Subcutaneous abdominal adipose tissue (tissue), 5 donors: ENCODE measurements around the gene EVPL.

ENCODE experiments used
- H3K27ac ChIP-seq: one replicate; pipeline ENCODE4 v1.7.0; 2013; ENCODE audit warnings: low read depth, mild to moderate bottlenecking, inconsistent platforms, low read length, moderate library complexity
- H3K27me3 ChIP-seq, 5 donors: one replicate each; pipeline ENCODE4 v1.7.0; 2013; ENCODE audit warnings: low read length in 5 of 5, inconsistent platforms in 1 of 5; ENCODE audit not compliant: control insufficient read depth in 5 of 5, insufficient read depth in 4 of 5
- H3K36me3 ChIP-seq, 5 donors: one replicate each; pipeline ENCODE4 v1.7.0; 2013; ENCODE audit warnings: low read length in 5 of 5; ENCODE audit not compliant: control insufficient read depth in 5 of 5, insufficient read depth in 5 of 5
- H3K4me1 ChIP-seq, 5 donors: one replicate each; pipeline ENCODE4 v1.7.0; 2013; ENCODE audit warnings: low read length in 5 of 5, mild to moderate bottlenecking in 3 of 5, moderate library complexity in 1 of 5; ENCODE audit not compliant: control insufficient read depth in 5 of 5, insufficient read depth in 5 of 5
- H3K4me3 ChIP-seq, 5 donors: one replicate each; pipeline ENCODE4 v1.7.0; 2013; ENCODE audit warnings: low read length in 5 of 5, low read depth in 1 of 5
- H3K9ac ChIP-seq, 5 donors: one replicate each; pipeline ENCODE4 v1.7.0; 2013; ENCODE audit warnings: low read length in 5 of 5, mild to moderate bottlenecking in 4 of 5, moderate library complexity in 3 of 5
- H3K9me3 ChIP-seq, 5 donors: one replicate each; pipeline ENCODE4 v1.7.0; 2013; ENCODE audit warnings: low read length in 5 of 5; ENCODE audit not compliant: control insufficient read depth in 5 of 5
- donor health status: healthy.
- donor health status: healthy.
- donor health status: healthy.
- donor health status: healthy.
- donor health status: healthy.

Gene EVPL

DNA sequence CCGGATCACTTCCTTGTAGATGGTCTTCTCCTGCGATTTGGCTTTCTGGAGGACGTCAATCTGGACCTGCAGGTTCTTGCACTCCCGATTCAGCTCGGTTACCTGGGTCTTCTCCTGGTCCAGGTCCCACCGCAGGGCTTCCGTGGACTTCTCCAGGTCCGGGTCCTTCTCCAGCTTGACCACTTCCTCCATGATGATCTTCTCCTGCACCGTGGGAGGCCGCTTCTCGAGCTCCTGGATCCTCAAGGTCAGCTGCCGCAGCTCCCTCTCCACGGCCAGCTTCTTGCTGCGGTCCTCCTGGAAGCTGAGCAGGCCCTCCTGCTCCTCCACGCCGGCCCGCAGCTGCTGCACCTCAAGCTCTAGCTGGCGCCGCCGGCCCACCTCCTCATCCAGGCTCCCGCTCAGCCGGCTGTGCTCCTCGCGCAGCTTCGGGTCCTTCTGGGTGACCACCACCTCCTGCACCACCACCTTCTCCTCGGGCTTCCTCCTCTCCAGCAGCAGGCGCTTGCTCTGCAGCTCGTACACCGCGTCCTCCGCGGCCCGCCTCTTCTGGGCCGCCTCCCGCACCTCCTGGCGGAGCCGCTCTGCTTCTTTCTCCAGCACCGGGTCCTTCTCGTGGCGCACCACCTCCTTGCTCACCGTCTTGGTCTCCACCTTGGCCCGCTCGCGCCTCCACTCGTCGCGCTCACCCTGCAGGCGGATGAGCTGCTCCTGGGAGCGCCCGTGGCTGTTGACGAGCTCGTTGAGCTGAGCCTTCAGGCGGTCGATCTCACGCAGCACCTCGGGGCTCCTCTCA, 18.3 kb downstream of the EVPL start:
- H3K4me3 ChIP-seq = no peak overlapping the region

DNA sequence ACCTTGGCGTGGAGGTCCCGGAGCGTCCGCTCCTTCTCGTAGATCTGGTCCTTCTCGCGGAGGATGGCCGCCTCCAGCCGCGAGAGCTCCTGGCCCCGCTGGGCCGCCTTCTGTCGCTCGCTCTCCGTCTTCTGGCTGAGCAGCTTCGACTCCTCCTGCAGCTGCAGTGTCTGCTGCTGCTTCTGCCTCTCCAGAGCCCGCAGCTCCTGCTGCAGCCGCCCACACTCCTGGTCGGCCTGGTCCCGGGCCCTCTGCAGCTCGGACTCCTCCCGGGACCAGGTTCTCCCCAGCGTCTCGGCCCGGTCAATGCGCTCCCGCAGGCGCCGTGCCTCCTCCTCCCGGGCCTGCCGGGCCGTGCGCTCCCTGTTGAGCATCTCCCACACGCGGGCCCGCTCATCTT, 18.9 kb downstream of the EVPL start:
- no peak overlapping the region for H3K9ac ChIP-seq
- no peak overlapping the region for H3K4me3 ChIP-seq
- H3K9me3 ChIP-seq = no peaks in the 10 kb centered on the region
- H3K4me1 ChIP-seq = peaks cover 0 to 25% (median 19%) of the 10 kb centered on the region in 5 donors
- peaks cover 0 to 3% (median 0%) of the 10 kb centered on the region in 5 donors for H3K36me3 ChIP-seq
- no peak overlapping the region for H3K27ac ChIP-seq
- no peaks in the 10 kb centered on the region for H3K27me3 ChIP-seq

More for the DNA sequence above, 18.3 kb downstream of the EVPL start:
- no peak overlapping the region for H3K9ac ChIP-seq
- no peaks in the 10 kb centered on the region for H3K9me3 ChIP-seq
- H3K27me3 ChIP-seq = no peaks in the 10 kb centered on the region
- peaks cover 0 to 3% (median 0%) of the 10 kb centered on the region in 5 donors for H3K36me3 ChIP-seq
- H3K4me1 ChIP-seq = peaks cover 0 to 19% (median 14%) of the 10 kb centered on the region in 5 donors
- H3K27ac ChIP-seq = no peak overlapping the region

DNA sequence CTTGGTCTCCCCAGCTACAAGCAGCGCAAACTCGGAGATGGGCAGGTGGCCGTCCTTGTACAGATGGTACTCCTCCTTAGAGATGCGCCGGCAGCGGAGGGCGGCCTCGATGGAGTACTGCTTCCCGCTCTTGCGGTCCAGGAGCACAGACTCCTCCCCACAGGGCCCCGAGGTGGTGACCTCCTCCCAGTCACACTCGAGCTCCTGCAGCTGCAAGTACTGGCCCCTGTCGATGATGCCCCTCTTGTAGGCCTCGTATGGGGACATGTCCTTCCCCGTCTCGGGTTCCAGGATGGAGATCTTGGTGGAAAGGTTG, 19.3 kb downstream of the EVPL start:
- peaks cover 0 to 29% (median 23%) of the 10 kb centered on the region in 5 donors for H3K4me1 ChIP-seq
- H3K4me3 ChIP-seq = no peak overlapping the region
- no peak overlapping the region for H3K9ac ChIP-seq
- H3K36me3 ChIP-seq = peaks cover 0 to 3% (median 0%) of the 10 kb centered on the region in 5 donors
- no peak overlapping the region for H3K27ac ChIP-seq
- H3K27me3 ChIP-seq = no peaks in the 10 kb centered on the region
- H3K9me3 ChIP-seq = no peaks in the 10 kb centered on the region

DNA sequence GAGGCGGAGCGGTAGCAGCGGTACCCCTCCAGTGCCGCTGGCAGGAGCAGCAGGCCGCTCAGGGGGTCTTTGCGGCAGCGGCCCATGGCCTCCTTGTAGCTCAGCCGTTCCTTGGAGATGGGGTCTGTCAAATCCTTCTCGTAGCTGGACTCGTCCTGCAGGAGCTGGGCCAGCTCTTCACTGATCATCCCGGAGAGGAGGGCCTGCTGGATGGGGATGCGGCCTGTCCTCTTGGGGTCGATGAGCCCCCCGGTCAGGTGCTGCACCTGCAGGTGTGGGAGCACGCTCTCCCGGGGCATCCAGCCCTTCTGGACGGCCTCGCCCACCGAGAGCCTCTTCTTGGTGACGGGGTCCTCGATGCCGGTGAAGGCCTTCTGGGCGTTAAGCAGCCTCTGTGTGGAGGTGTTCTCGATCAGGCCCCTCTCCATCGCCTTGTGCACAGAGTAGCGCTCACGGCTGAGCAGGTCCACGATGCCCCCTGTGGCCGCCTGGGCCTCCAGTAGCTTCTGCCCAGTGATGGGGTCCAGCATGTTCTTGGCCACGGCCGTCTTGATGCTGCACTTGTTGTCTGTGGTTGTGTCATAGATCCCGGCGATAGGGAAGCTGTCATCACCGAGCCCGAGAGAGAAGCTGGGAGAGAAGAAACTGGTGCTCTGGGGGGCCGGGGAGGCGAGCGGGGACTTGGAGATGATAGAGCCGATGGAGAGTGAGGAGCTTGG, 19.8 kb downstream of the EVPL start:
- Histone ChIP-seq H3K9me3 (no peaks in the 10 kb centered on the region), H3K9ac (no peak overlapping the region), H3K36me3 (peaks cover 0 to 6% (median 2%) of the 10 kb centered on the region in 5 donors)

DNA sequence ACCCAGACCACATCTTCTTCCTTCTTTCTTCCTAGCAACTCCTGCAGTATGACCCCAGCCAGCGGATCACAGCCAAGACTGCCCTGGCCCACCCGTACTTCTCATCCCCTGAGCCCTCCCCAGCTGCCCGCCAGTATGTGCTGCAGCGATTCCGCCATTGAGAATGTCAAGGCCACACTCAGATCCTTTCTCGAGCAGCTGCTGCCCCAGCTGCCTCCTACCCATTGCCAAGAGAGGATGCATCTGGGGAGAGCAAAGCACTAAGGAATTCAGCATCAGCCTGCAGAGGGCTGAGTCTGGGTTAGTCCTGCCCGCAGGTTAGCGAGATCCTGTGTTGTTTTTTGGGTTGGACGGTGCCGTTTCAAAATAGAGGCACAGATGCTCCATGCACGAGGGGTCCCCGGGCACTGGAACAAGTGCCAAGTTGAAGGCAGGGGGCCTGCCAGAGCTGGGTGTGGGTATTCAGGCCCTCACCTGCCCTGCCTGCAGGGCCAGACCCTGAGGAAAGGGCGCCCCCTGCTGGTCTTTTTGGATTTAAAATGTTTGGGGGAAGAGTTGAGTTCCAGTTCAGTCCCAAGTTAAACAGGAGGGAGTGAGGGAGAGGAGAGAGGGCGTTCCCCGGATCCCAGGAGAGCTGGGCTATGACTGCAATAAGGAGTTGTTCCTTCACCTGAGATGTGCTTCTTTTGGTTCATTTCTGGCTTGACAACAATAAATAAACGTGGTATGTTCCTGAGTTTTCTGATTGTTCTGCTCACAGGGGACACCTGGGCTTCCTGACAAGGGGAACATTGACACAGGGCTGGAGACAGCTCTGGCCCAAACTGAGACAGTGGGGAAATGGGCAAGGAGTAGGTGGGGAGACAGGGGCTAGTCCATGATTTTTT, 21.6 kb downstream of the EVPL start:
- peaks cover 0 to 13% (median 7%) of the 10 kb centered on the region in 5 donors for H3K36me3 ChIP-seq
- H3K9me3 ChIP-seq = no peaks in the 10 kb centered on the region
- H3K27ac ChIP-seq = peak overlapping the region; percentile 82
- H3K27me3 ChIP-seq = no peaks in the 10 kb centered on the region
- H3K9ac ChIP-seq = peak overlapping the region in 1 of 5 donors; percentile 48
- no peak overlapping the region for H3K4me3 ChIP-seq
- peaks cover 0 to 36% (median 23%) of the 10 kb centered on the region in 5 donors for H3K4me1 ChIP-seq

More for the DNA sequence above, 19.8 kb downstream of the EVPL start:
- Histone ChIP-seq H3K27ac (no peak overlapping the region), H3K4me1 (peaks cover 0 to 29% (median 23%) of the 10 kb centered on the region in 5 donors), H3K27me3 (no peaks in the 10 kb centered on the region), H3K4me3 (no peak overlapping the region)

DNA sequence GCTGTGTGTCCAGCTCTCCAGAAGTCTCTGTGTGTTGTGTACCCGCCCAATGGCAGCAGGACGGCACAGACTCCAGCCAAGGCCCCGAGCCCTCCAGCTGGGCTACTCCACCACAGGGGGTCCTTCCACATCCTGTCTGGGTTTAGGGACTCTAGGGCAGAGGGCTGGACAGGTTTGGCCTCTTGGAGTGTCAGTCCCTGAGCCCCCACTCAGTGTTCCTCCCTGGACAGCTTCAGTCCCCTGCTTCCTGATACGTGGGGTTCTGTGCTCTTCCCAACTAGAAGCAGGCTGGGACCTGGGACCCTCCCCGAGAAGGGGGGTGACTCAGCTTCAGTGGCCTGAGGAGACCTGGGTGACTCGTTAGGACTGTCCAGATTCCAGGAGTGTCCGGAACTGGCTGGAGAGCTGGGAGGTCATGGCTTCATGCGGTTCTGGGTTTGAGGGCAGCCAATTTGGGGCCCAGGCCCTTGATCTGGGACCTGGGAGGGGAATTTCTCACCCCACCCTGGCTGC, 22.3 kb downstream of the EVPL start:
- Histone ChIP-seq H3K9ac (peak overlapping the region in 1 of 5 donors; percentile 39), H3K27ac (peak overlapping the region; percentile 82), H3K4me1 (peaks cover 0 to 42% (median 29%) of the 10 kb centered on the region in 5 donors), H3K9me3 (no peaks in the 10 kb centered on the region), H3K36me3 (peaks cover 0 to 19% (median 7%) of the 10 kb centered on the region in 5 donors), H3K4me3 (no peak overlapping the region), H3K27me3 (no peaks in the 10 kb centered on the region)

DNA sequence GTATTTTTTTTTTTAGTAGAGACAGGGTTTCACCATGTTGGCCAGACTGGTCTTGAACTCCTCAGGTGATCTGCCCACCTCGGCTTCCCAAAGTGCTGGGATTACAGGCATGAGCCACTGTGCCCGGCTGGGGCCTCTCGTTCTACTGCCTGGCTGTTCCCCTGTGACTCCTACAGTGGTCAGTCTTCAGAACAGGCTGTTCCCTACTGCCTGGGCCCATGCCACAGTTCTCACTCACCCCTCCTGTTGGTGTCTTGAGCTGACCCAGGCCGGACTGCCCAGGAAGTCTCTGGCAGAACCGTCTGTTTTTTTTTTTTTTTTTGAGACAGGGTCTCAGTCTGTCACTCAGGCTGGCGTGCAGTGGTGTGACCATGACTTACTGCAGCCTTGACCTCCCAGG, 23.2 kb downstream of the EVPL start:
- H3K9me3 ChIP-seq = no peaks in the 10 kb centered on the region
- H3K36me3 ChIP-seq = peaks cover 0 to 19% (median 7%) of the 10 kb centered on the region in 5 donors
- H3K27ac ChIP-seq = peak overlapping the region; percentile 82
- H3K27me3 ChIP-seq = no peaks in the 10 kb centered on the region
- peaks cover 0 to 45% (median 32%) of the 10 kb centered on the region in 5 donors for H3K4me1 ChIP-seq
- no peak overlapping the region for H3K9ac ChIP-seq
- H3K4me3 ChIP-seq = no peak overlapping the region

DNA sequence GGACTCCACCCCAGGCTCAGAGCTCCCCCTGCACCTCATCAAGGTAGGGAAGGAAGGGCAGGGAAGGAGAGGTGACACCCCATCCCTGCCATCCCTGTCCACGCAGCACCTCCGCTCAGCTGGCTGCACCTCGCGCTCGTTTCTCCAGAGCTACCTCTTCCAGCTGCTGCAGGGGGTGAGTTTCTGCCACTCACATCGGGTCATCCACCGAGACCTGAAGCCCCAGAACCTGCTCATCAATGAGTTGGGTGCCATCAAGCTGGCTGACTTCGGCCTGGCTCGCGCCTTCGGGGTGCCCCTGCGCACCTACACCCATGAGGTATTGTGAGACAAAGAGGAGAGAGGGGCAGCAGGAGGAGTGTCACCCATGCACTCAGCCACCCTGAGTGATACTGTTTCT, 25.0 kb downstream of the EVPL start:
- no peaks in the 10 kb centered on the region for H3K27me3 ChIP-seq
- no peaks in the 10 kb centered on the region for H3K9me3 ChIP-seq
- H3K36me3 ChIP-seq = peaks cover 0 to 19% (median 7%) of the 10 kb centered on the region in 5 donors
- no peak overlapping the region for H3K9ac ChIP-seq
- no peak overlapping the region for H3K4me3 ChIP-seq
- H3K27ac ChIP-seq = no peak overlapping the region
- H3K4me1 ChIP-seq = peaks cover 0 to 61% (median 45%) of the 10 kb centered on the region in 5 donors

DNA sequence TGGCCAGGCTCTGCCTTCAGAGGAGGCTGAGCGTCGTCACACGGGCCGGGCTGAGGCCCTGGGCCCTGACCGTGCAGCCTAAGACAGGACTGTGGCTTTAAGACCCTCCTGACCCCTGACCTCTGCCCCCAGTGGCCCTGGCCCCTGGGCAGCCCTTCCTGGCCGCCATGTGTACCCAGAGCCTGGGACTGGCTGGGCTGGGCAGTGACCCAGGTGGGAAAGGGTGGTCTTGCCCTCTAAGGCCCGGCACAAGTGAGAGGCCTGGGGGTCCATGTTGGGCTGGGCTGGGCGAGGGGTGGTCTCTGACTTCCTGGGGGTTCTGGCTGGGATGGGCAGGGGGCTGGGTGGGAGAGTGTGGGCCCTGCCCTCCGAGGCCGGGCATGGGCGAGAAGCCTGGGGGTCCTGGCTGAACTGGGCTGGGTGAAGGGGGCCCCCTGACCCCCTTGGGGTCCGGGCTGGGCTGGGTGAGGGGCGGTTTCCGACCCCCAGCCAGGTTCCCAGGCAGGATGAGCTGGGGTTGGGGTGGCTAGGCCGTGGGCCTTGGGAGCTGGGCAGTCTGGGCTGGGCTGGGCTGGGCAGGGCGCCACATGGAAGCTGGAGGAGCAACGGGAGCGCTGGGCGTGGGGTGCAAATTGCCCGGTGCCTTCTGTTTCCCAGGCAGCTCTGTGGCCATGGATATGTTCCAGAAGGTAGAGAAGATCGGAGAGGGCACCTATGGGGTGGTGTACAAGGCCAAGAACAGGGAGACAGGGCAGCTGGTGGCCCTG, 26.2 kb downstream of the EVPL start, which contains the start of gene CDK3:
CDK3 (plus strand) TSS at position 101 of the 767 bp plus-strand sequence; CDS start at position 672, 571 bp downstream.
- Histone ChIP-seq H3K9ac (peak within 1 kb of the TSS in 2 of 5 donors; percentile 13 to 47), H3K4me3 (no peak within 1 kb of the TSS), H3K27me3 (no peaks in the 10 kb centered on the region), H3K36me3 (peaks cover 0 to 19% (median 7%) of the 10 kb centered on the region in 5 donors), H3K4me1 (peaks cover 0 to 68% (median 51%) of the 10 kb centered on the region in 5 donors), H3K27ac (peak within 1 kb of the TSS; percentile 37), H3K9me3 (no peaks in the 10 kb centered on the region)
